Activated CD4-positive, alpha-beta T cell treated with anti-CD3 and anti-CD28 coated beads, Interleukin-2, amount 10 ng/mL, durations not matched to agents 24 days and 14 days (primary cell): ENCODE measurements around the gene SH2B3. TPM values are rescaled to one million over a fixed set of nuclear protein-coding genes. Genes with fewer than 3 reads are reported as not detected.

ENCODE experiments used
- DNase-seq: peaks from one replicate; pipeline ENCODE4 v3.0.0; 2022
- H3K27ac Mint-ChIP-seq: one replicate; pipeline ENCODE4 v1.8.0; 2022; ENCODE audit warnings: mild to moderate bottlenecking, mixed read lengths
- H3K27me3 Mint-ChIP-seq: one replicate; pipeline ENCODE4 v1.8.0; 2022; ENCODE audit warnings: mixed read lengths
- H3K36me3 Mint-ChIP-seq: one replicate; pipeline ENCODE4 v1.8.0; 2022; ENCODE audit warnings: low read depth, mild to moderate bottlenecking, mixed read lengths
- H3K4me1 Mint-ChIP-seq: one replicate; pipeline ENCODE4 v1.8.0; 2021; ENCODE audit warnings: mixed read lengths
- H3K4me3 Mint-ChIP-seq: one replicate; pipeline ENCODE4 v1.8.0; 2022; ENCODE audit warnings: mild to moderate bottlenecking, moderate library complexity, mixed read lengths
- H3K9me3 Mint-ChIP-seq: one replicate; pipeline ENCODE4 v1.8.0; 2021; ENCODE audit warnings: mixed read lengths
- intact Hi-C: fragments of 100-400 bp; cut with micrococcal nuclease; formaldehyde crosslinking; loops from one replicate; pipeline ENCODE4 v1.15.1; 2023
- total RNA-seq: library from RNA; stranded (reverse); gene quantifications from 2 replicates; pipeline ENCODE4 v1.2.3, GENCODE V29; 2022

Gene SH2B3
- total RNA-seq, 1 donor from 2014 or later, result 44.1 TPM

GRCh38 chr12:111431772-111432171 is 26.0 kb downstream of the SH2B3 start:
- DNase-seq, result no peak
- no peaks in the 10 kb centered on the region for H3K27me3 Mint-ChIP-seq
- H3K36me3 Mint-ChIP-seq, result peaks cover 34% of the 10 kb centered on the region
- H3K4me1 Mint-ChIP-seq, result peaks cover 79% of the 10 kb centered on the region
- intact Hi-C loops, result loop anchor here (10.0 kb wide), 1 partner anchor 673 kb away; the partner anchor contains the start of gene NAA25
- H3K4me3 Mint-ChIP-seq, result peak overlapping the region; percentile 72
- peak overlapping the region; percentile 93 for H3K27ac Mint-ChIP-seq
- H3K9me3 Mint-ChIP-seq, result no peaks in the 10 kb centered on the region

GRCh38 chr12:111434049-111434448 is 28.3 kb downstream of the SH2B3 start:
- H3K27me3 Mint-ChIP-seq, result no peaks in the 10 kb centered on the region
- H3K27ac Mint-ChIP-seq, result peak overlapping the region; percentile 97
- peaks cover 35% of the 10 kb centered on the region for H3K36me3 Mint-ChIP-seq
- peak overlapping the region; percentile 78 for H3K4me3 Mint-ChIP-seq
- peaks cover 86% of the 10 kb centered on the region for H3K4me1 Mint-ChIP-seq
- intact Hi-C loops, result loop anchor here (10.0 kb wide), 1 partner anchor 671 kb away; the partner anchor contains the start of gene NAA25
- no peak for DNase-seq
- no peaks in the 10 kb centered on the region for H3K9me3 Mint-ChIP-seq

- intact Hi-C loops, result loop anchor here (1.0 to 10.0 kb wide), 2 partner anchors 9 to 670 kb away; partner anchors contain the start of gene NAA25
- Mint-ChIP-seq H3K9me3 (no peaks in the 10 kb centered on the region), H3K27me3 (no peaks in the 10 kb centered on the region), H3K4me3 (peak overlapping the region; percentile 78), H3K36me3 (peaks cover 35% of the 10 kb centered on the region), H3K27ac (peak overlapping the region; percentile 97), H3K4me1 (peaks cover 83% of the 10 kb centered on the region)
- peak; percentile 96 for DNase-seq
Measured at GRCh38 chr12:111434680-111435338, 29.1 kb downstream of the SH2B3 start.

- intact Hi-C loops, result loop anchor here (1.0 to 10.0 kb wide), 2 partner anchors 9 to 669 kb away; partner anchors contain the start of gene NAA25
- peak overlapping the region; percentile 78 for H3K4me3 Mint-ChIP-seq
Measured at GRCh38 chr12:111435661-111436201, 30.0 kb downstream of the SH2B3 start.

GRCh38 chr12:111436266-111436665 is 30.5 kb downstream of the SH2B3 start:
- Mint-ChIP-seq H3K4me3 (peak overlapping the region; percentile 78), H3K4me1 (peaks cover 86% of the 10 kb centered on the region), H3K9me3 (no peaks in the 10 kb centered on the region), H3K36me3 (peaks cover 40% of the 10 kb centered on the region), H3K27me3 (no peaks in the 10 kb centered on the region), H3K27ac (peak overlapping the region; percentile 76)
- intact Hi-C loops, result loop anchor here (10.0 kb wide), 1 partner anchor 669 kb away; the partner anchor contains the start of gene NAA25
- DNase-seq, result no peak

More at GRCh38 chr12:111435661-111436201, 30.0 kb downstream of the SH2B3 start:
- no peaks in the 10 kb centered on the region for H3K9me3 Mint-ChIP-seq
- no peaks in the 10 kb centered on the region for H3K27me3 Mint-ChIP-seq
- peak; percentile 74 for DNase-seq
- H3K36me3 Mint-ChIP-seq, result peaks cover 41% of the 10 kb centered on the region
- peaks cover 85% of the 10 kb centered on the region for H3K4me1 Mint-ChIP-seq
- peak overlapping the region; percentile 97 for H3K27ac Mint-ChIP-seq

- Mint-ChIP-seq H3K4me3 (peak overlapping the region; percentile 24), H3K27ac (peak overlapping the region; percentile 76)
Measured at GRCh38 chr12:111436811-111437210, 31.1 kb downstream of the SH2B3 start.

GRCh38 chr12:111437816-111438454 is 32.2 kb downstream of the SH2B3 start:
- no peak for DNase-seq
- Mint-ChIP-seq H3K9me3 (no peaks in the 10 kb centered on the region), H3K4me1 (peaks cover 83% of the 10 kb centered on the region), H3K4me3 (no peak overlapping the region), H3K27ac (peak overlapping the region; percentile 76), H3K36me3 (peaks cover 37% of the 10 kb centered on the region), H3K27me3 (no peaks in the 10 kb centered on the region)
- intact Hi-C loops, result loop anchor here (10.0 kb wide), 1 partner anchor 667 kb away; the partner anchor contains the start of gene NAA25

More at GRCh38 chr12:111436811-111437210, 31.1 kb downstream of the SH2B3 start:
- Mint-ChIP-seq H3K4me1 (peaks cover 86% of the 10 kb centered on the region), H3K27me3 (no peaks in the 10 kb centered on the region), H3K9me3 (no peaks in the 10 kb centered on the region), H3K36me3 (peaks cover 40% of the 10 kb centered on the region)
- intact Hi-C loops, result loop anchor here (10.0 kb wide), 1 partner anchor 668 kb away; the partner anchor contains the start of gene NAA25
- no peak for DNase-seq

- H3K4me1 Mint-ChIP-seq, result peaks cover 84% of the 10 kb centered on the region
- H3K36me3 Mint-ChIP-seq, result peaks cover 37% of the 10 kb centered on the region
- intact Hi-C loops, result loop anchor here (10.0 kb wide), 1 partner anchor 666 kb away; the partner anchor contains the start of gene NAA25
- DNase-seq, result no peak
- H3K27me3 Mint-ChIP-seq, result no peaks in the 10 kb centered on the region
- no peaks in the 10 kb centered on the region for H3K9me3 Mint-ChIP-seq
- H3K4me3 Mint-ChIP-seq, result no peak overlapping the region
- peak overlapping the region; percentile 67 for H3K27ac Mint-ChIP-seq
Measured at GRCh38 chr12:111438481-111438880, 32.8 kb downstream of the SH2B3 start.

- peaks cover 84% of the 10 kb centered on the region for H3K4me1 Mint-ChIP-seq
- no peak overlapping the region for H3K4me3 Mint-ChIP-seq
- no peaks in the 10 kb centered on the region for H3K27me3 Mint-ChIP-seq
- intact Hi-C loops, result loop anchor here (10.0 kb wide), 1 partner anchor 665 kb away; the partner anchor contains the start of gene NAA25
- H3K9me3 Mint-ChIP-seq, result no peaks in the 10 kb centered on the region
- no peak overlapping the region for H3K27ac Mint-ChIP-seq
- peaks cover 36% of the 10 kb centered on the region for H3K36me3 Mint-ChIP-seq
- no peak for DNase-seq
Measured at GRCh38 chr12:111439657-111440151, 34.0 kb downstream of the SH2B3 start.

GRCh38 chr12:111440152-111440551 is 34.4 kb downstream of the SH2B3 start:
- Mint-ChIP-seq H3K27ac (no peak overlapping the region), H3K9me3 (no peaks in the 10 kb centered on the region), H3K27me3 (no peaks in the 10 kb centered on the region), H3K36me3 (peaks cover 38% of the 10 kb centered on the region), H3K4me1 (peaks cover 84% of the 10 kb centered on the region), H3K4me3 (no peak overlapping the region)
- no peak for DNase-seq
- intact Hi-C loops, result no loop called here

GRCh38 chr12:111440631-111441030 is 34.9 kb downstream of the SH2B3 start:
- intact Hi-C loops, result no loop called here
- no peak for DNase-seq
- peaks cover 81% of the 10 kb centered on the region for H3K4me1 Mint-ChIP-seq
- peak overlapping the region; percentile 11 for H3K27ac Mint-ChIP-seq
- no peaks in the 10 kb centered on the region for H3K9me3 Mint-ChIP-seq
- no peaks in the 10 kb centered on the region for H3K27me3 Mint-ChIP-seq
- H3K36me3 Mint-ChIP-seq, result peaks cover 38% of the 10 kb centered on the region
- no peak overlapping the region for H3K4me3 Mint-ChIP-seq

GRCh38 chr12:111441107-111441928 is 35.6 kb downstream of the SH2B3 start:
- Mint-ChIP-seq H3K4me1 (peaks cover 81% of the 10 kb centered on the region), H3K36me3 (peaks cover 38% of the 10 kb centered on the region), H3K27me3 (no peaks in the 10 kb centered on the region), H3K4me3 (no peak overlapping the region), H3K9me3 (no peaks in the 10 kb centered on the region), H3K27ac (peak overlapping the region; percentile 11)
- DNase-seq, result no peak
- intact Hi-C loops, result no loop called here
